Smooth muscle cell (in vitro differentiated cells): ENCODE measurements around the gene DTX3. TPM values are rescaled to one million over a fixed set of nuclear protein-coding genes. Genes with fewer than 3 reads are reported as not detected.

ENCODE experiments used
- DNase-seq: peaks from one replicate; lab custom pipeline; 2025; ENCODE audit not compliant: unreplicated experiment; lab: John Stamatoyannopoulos, UW
- H2AFZ ChIP-seq: fragments of 200-600 bp; sonication (generic); 2 replicates; pipeline ENCODE4 v1.6.0; 2016; ENCODE audit warnings: antibody characterized with exemption, low read depth, mild to moderate bottlenecking
- H3F3A ChIP-seq: fragments of 200-600 bp; sonication (generic); 2 replicates; pipeline ENCODE4 v1.6.0; 2017; ENCODE audit warnings: antibody characterized with exemption, low read depth
- H3K27ac ChIP-seq: fragments of 200-600 bp; sonication (generic); 2 replicates; pipeline ENCODE4 v1.5.1; 2016; ENCODE audit warnings: low read depth, mild to moderate bottlenecking
- H3K27me3 ChIP-seq: fragments of 200-600 bp; sonication (generic); 2 replicates; pipeline ENCODE4 v1.6.1; 2016; ENCODE audit warnings: low read depth, mild to moderate bottlenecking
- H3K36me3 ChIP-seq: fragments of 200-600 bp; sonication (generic); 2 replicates; pipeline ENCODE4 v1.5.1; 2016; ENCODE audit warnings: low read depth
- H3K4me1 ChIP-seq: fragments of 200-600 bp; sonication (generic); 2 replicates; pipeline ENCODE4 v1.5.1; 2016; ENCODE audit warnings: low read depth
- H3K4me2 ChIP-seq: fragments of 200-600 bp; sonication (generic); 2 replicates; pipeline ENCODE4 v1.6.0; 2016; ENCODE audit warnings: mild to moderate bottlenecking
- H3K4me3 ChIP-seq: fragments of 200-600 bp; sonication (generic); 2 replicates; pipeline ENCODE4 v1.5.1; 2016; ENCODE audit warnings: mild to moderate bottlenecking
- H3K79me2 ChIP-seq: fragments of 200-600 bp; sonication (generic); 2 replicates; pipeline ENCODE4 v1.6.0; 2016; ENCODE audit warnings: low read depth, mild to moderate bottlenecking
- H3K9ac ChIP-seq: fragments of 200-600 bp; sonication (generic); 2 replicates; pipeline ENCODE4 v1.6.0; 2016; ENCODE audit warnings: low read depth
- H3K9me3 ChIP-seq: fragments of 200-600 bp; sonication (generic); replicated peaks from 2 replicates; pipeline ENCODE4 v1.5.1; 2016; ENCODE audit warnings: low read depth
- H4K20me1 ChIP-seq: fragments of 200-600 bp; sonication (generic); 2 replicates; pipeline ENCODE4 v1.6.0; 2016; ENCODE audit warnings: low read depth
- WGBS: methylation state at CpG from one replicate; pipeline ENCODE4 v1.1.7; 2016; ENCODE audit warnings: low lambda C conversion rate; 5-methylcytosine and 5-hydroxymethylcytosine counted together
- polyA plus RNA-seq: library from polyadenylated mRNA; unstranded; fragments of >200 nt; fragmentation: Nextera tagmentation; extraction: Ambion mirVana; gene quantifications from 2 replicates; pipeline ENCODE4 v1.2.1, GENCODE V29; 2016
- total RNA-seq: library from RNA; depleted of rRNA; stranded (reverse); fragments of >200 nt; gene quantifications from 2 replicates; pipeline ENCODE4 v1.2.3, GENCODE V29; 2014
- TF ChIP-seq, protein P1 (sequence below): fragments of 200-600 bp; sonication (generic); IDR thresholded peaks from 2 replicates; pipeline ENCODE4 v1.5.1; 2017; ENCODE audit warnings: borderline replicate concordance, mild to moderate bottlenecking, antibody characterized with exemption; ENCODE audit not compliant: insufficient read depth, poor library complexity, severe bottlenecking

DTX3 gene
- total and polyA plus RNA-seq, 2 experiments from 2014 or later = 29.4 to 43.0 TPM

- H3K27me3 ChIP-seq = no peaks in the 10 kb centered on the region
- no peaks in the 10 kb centered on the region for H3K4me1 ChIP-seq
- H3K9me3 ChIP-seq = no peaks in the 10 kb centered on the region
- H3K27ac ChIP-seq = no peak overlapping the region
- no peaks in the 10 kb centered on the region for H4K20me1 ChIP-seq
- 82% methylated on average over 9 of the region's 9 CpGs for WGBS
- no peak for DNase-seq
- H3K36me3 ChIP-seq = no peaks in the 10 kb centered on the region
- H3F3A ChIP-seq = no peaks in the 10 kb centered on the region
- no peak overlapping the region for H3K4me2 ChIP-seq
- TF ChIP-seq, protein P1, sequence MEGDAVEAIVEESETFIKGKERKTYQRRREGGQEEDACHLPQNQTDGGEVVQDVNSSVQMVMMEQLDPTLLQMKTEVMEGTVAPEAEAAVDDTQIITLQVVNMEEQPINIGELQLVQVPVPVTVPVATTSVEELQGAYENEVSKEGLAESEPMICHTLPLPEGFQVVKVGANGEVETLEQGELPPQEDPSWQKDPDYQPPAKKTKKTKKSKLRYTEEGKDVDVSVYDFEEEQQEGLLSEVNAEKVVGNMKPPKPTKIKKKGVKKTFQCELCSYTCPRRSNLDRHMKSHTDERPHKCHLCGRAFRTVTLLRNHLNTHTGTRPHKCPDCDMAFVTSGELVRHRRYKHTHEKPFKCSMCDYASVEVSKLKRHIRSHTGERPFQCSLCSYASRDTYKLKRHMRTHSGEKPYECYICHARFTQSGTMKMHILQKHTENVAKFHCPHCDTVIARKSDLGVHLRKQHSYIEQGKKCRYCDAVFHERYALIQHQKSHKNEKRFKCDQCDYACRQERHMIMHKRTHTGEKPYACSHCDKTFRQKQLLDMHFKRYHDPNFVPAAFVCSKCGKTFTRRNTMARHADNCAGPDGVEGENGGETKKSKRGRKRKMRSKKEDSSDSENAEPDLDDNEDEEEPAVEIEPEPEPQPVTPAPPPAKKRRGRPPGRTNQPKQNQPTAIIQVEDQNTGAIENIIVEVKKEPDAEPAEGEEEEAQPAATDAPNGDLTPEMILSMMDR = no peak
- no peak overlapping the region for H3K9ac ChIP-seq
- H3K4me3 ChIP-seq = no peak overlapping the region
- H2AFZ ChIP-seq = no peak overlapping the region
- H3K79me2 ChIP-seq = no peaks in the 10 kb centered on the region
These were observed 27.9 kb upstream of the DTX3 start for GRCh38 chr12:57576613-57577160.

- TF ChIP-seq, protein P1 = no peak
- Histone ChIP-seq H3K4me2 (no peak overlapping the region), H2AFZ (no peak overlapping the region), H4K20me1 (no peaks in the 10 kb centered on the region), H3F3A (no peaks in the 10 kb centered on the region), H3K9ac (no peak overlapping the region), H3K4me1 (no peaks in the 10 kb centered on the region), H3K36me3 (no peaks in the 10 kb centered on the region), H3K9me3 (no peaks in the 10 kb centered on the region), H3K4me3 (no peak overlapping the region), H3K79me2 (no peaks in the 10 kb centered on the region), H3K27ac (no peak overlapping the region), H3K27me3 (no peaks in the 10 kb centered on the region)
- no peak for DNase-seq
- WGBS = 94% methylated on average over 12 of the region's 12 CpGs
These were observed 26.5 kb upstream of the DTX3 start for GRCh38 chr12:57577981-57578758.

- Histone ChIP-seq H3K9me3 (no peaks in the 10 kb centered on the region), H3K4me3 (no peak overlapping the region), H3K79me2 (no peaks in the 10 kb centered on the region), H3K27me3 (no peaks in the 10 kb centered on the region), H3K36me3 (no peaks in the 10 kb centered on the region), H2AFZ (no peak overlapping the region), H3K4me2 (no peak overlapping the region), H3K9ac (no peak overlapping the region), H3K4me1 (no peaks in the 10 kb centered on the region), H4K20me1 (no peaks in the 10 kb centered on the region), H3K27ac (no peak overlapping the region), H3F3A (no peaks in the 10 kb centered on the region)
- TF ChIP-seq, protein P1 = no peak
- DNase-seq = no peak
- 92% methylated on average over 2 of the region's 2 CpGs for WGBS
These were observed 25.6 kb upstream of the DTX3 start for GRCh38 chr12:57579011-57579410.
